Measurements from ENCODE around the gene SARS1.

SARS1 gene

DNA sequence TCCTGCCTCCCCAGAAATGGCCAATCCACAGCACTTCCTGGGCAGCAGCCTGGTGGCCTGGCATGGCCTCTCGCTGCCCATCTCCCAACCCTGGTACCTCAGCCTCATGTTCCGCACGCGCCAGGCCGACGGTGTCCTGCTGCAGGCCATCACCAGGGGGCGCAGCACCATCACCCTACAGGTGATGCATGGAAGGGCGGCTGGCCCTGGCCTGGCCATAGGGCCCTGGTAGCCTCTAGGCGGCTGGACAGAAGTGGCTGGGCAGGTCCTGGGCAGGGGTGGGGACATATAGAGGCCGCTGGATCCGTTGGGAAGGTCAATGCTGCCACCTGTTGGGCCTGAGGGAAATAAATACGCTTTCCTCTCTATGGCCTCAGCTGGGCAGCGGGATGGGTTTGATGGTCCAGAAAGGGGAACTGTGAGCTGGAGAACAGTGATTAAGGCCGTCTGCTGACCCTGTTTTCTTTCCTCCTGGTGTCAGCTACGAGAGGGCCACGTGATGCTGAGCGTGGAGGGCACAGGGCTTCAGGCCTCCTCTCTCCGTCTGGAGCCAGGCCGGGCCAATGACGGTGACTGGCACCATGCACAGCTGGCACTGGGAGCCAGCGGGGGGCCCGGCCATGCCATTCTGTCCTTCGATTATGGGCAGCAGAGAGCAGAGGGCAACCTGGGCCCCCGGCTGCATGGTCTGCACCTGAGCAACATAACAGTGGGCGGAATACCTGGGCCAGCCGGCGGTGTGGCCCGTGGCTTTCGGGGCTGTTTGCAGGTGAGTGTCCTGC is 50.1 kb downstream of the SARS1 start:
- DNase-seq = peak; percentile 78

DNA sequence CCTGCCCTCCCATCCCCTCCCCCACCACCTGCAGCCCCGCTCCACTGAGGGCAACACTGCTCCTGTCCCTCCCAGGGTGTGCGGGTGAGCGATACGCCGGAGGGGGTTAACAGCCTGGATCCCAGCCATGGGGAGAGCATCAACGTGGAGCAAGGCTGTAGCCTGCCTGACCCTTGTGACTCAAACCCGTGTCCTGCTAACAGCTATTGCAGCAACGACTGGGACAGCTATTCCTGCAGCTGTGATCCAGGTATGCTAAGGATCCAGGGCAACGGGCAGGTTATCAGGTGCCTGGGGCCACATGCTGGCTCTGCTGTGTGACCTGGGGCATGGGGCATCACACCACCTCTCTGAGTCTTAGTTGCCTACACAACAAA is 50.6 kb downstream of the SARS1 start:
- no peak for DNase-seq

DNA sequence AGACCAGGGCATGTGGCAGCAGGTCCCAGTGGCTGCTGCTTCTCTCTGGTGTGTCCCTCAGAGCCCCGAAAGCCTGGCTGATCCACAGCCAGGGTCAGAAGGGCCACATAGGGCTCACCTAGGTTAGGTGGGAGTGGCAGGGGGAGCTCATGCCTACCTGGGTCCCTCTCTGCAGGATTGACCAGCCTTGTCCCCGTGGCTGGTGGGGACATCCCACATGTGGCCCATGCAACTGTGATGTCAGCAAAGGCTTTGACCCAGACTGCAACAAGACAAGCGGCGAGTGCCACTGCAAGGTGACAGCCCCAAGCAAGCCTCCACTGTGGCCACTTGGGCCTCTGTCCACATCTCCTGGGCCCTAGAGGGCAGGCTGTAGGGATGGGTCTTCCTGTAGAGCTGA is 51.3 kb downstream of the SARS1 start:
- DNase-seq = no peak

DNA sequence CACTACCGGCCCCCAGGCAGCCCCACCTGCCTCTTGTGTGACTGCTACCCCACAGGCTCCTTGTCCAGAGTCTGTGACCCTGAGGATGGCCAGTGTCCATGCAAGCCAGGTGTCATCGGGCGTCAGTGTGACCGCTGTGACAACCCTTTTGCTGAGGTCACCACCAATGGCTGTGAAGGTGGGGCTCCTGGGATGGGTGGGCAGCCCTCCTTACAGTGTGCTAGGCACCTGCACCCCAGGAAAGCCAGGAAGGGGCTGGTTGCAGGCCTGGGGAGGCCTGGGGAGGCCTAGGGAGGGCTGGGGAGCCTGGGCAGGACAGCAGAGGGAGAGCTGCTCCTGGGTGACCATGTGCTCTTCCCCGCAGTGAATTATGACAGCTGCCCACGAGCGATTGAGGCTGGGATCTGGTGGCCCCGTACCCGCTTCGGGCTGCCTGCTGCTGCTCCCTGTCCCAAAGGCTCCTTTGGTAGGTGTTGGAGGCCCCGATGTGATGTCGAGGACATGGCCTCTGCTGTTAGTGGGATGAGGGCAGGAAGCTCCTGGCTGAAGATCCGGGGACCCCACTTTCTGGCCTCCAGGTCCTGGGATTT is 52.1 kb downstream of the SARS1 start:
- no peak for DNase-seq

DNA sequence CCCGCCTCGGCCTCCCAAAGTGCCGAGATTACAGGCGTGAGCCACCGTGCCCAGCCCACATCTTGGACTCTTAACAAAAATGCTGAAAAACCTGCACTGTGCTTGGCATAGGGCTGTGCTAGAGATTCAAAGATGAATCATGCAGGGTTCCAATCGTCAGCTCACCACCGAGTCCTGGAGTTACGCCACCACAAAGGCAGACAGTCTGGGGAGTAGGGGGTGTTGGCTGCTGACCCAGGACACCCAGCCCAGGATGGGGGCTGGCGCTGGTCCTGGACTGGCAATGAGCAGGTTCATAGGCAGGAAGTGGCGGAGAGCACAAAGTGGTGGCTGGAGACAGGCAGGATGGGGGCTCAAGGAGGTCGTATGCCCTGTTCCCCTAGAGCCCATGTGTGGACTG is 53.2 kb downstream of the SARS1 start:
- DNase-seq = no peak

DNA sequence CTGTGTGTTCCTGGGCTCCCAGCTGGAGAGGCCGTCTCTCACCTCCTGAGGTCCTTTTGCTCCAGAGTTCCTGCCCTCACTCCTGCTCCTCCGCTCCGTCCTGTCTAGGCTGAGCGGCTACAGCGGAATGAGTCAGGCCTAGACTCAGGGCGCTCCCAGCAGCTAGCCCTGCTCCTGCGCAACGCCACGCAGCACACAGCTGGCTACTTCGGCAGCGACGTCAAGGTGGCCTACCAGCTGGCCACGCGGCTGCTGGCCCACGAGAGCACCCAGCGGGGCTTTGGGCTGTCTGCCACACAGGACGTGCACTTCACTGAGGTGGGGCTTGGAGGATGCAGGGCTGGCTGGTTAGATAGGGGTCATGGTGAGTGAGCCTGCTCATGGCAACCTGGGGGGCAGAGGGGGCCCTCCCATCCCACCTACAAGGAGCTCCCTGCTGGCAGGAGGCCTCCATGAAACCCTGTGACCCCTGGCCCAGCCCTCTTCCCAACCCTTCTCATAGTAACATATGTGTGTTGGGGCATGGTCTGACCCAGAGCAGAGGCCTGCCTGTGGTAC is 54.1 kb downstream of the SARS1 start:
- no peak for DNase-seq

DNA sequence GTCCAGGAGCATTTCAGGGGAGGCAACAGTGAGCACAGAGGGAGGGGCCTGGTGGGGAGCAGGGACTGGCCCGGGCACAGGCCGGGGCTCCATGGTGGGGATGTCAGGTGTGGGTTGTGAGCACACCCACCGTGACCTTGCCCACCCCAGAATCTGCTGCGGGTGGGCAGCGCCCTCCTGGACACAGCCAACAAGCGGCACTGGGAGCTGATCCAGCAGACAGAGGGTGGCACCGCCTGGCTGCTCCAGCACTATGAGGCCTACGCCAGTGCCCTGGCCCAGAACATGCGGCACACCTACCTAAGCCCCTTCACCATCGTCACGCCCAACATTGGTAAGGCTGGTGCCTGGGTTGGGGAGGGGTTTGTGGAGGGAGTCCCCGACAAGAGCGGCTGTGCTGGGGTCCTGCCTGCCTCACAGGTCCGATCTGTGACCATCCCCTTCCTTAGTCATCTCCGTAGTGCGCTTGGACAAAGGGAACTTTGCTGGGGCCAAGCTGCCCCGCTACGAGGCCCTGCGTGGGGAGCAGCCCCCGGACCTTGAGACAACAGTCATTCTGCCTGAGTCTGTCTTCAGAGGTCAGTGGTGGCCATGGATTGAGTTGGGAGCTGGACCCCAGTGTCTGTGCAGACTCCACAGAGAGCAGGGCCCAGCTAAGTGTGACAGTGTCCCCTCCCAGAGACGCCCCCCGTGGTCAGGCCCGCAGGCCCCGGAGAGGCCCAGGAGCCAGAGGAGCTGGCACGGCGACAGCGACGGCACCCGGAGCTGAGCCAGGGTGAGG is 54.9 kb downstream of the SARS1 start:
- no peak for DNase-seq

DNA sequence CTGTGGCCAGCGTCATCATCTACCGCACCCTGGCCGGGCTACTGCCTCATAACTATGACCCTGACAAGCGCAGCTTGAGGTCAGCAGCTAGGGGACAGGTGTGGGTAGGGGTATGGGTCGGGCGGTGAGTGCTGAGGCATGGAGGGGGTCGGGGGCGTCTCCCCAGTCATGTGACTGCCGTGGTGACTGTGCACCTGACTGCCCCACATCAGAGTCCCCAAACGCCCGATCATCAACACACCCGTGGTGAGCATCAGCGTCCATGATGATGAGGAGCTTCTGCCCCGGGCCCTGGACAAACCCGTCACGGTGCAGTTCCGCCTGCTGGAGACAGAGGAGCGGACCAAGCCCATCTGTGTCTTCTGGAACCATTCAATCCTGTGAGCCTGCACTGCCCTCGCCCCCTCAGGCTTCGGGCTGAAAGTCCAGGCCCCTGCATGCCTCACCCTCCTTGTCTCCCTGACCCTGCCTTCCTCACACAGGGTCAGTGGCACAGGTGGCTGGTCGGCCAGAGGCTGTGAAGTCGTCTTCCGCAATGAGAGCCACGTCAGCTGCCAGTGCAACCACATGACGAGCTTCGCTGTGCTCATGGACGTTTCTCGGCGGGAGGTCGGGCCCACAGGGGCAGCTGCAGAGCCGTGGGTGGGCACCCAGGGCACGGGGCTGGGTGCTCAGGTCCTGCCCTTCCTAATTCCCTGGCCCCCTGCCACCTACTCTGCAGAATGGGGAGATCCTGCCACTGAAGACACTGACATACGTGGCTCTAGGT is 55.7 kb downstream of the SARS1 start:
- no peak for DNase-seq

DNA sequence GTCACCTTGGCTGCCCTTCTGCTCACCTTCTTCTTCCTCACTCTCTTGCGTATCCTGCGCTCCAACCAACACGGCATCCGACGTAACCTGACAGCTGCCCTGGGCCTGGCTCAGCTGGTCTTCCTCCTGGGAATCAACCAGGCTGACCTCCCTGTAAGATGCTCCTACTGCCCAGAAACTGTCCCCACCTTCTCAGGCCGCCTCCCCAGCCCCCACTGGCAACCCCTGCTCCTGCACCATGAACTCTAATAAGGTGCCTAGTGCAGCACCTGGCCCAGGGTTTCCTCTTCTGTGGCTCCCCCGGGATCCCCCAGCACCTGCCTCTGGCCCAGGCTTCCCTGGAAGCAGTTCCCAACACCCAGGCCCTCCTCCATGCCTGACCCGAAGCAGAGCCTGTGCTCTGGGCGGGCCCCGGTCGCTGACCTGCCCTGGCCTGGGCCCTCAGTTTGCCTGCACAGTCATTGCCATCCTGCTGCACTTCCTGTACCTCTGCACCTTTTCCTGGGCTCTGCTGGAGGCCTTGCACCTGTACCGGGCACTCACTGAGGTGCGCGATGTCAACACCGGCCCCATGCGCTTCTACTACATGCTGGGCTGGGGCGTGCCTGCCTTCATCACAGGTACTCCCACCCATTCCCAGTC is 56.4 kb downstream of the SARS1 start:
- no peak for DNase-seq

DNA sequence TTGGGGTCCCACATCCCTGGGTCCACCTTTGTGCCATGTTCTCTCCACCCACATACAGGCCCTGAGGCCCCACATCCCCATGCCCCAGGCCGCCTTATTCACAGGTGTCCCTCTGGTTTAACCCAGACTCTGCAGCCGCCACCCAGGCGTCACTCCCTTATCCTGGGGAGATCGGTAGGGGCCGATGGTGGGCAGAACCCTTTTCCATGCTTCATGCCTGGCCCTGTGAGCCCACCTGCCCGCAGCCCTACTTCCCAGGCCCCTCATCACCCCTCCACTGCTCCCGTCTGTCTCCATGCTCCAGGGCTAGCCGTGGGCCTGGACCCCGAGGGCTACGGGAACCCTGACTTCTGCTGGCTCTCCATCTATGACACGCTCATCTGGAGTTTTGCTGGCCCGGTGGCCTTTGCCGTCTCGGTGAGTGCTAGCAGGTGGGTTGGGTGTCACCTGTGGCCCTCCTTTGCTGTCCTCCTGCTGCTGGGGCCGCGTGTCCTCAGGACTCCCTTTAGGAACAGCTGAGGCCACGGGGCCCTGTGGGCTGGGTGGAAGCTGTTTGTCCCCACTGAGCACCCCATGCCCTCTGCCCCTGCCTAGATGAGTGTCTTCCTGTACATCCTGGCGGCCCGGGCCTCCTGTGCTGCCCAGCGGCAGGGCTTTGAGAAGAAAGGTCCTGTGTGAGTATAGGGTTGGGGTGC is 57.1 kb downstream of the SARS1 start:
- no peak for DNase-seq

DNA sequence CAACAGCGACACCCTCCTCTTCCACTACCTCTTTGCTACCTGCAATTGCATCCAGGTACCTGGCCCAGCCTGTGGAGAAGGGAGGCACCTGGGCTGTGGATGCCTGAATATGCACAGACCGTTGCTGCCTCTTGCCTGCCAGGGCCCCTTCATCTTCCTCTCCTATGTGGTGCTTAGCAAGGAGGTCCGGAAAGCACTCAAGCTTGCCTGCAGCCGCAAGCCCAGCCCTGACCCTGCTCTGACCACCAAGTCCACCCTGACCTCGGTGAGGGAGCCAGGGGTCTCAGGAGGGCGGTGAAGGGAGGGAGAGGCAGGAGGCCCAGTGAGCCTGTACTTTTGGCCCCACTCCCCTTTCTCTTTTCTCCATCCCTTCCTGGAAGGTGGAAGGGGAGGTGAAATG is 57.7 kb downstream of the SARS1 start:
- DNase-seq = no peak

DNA sequence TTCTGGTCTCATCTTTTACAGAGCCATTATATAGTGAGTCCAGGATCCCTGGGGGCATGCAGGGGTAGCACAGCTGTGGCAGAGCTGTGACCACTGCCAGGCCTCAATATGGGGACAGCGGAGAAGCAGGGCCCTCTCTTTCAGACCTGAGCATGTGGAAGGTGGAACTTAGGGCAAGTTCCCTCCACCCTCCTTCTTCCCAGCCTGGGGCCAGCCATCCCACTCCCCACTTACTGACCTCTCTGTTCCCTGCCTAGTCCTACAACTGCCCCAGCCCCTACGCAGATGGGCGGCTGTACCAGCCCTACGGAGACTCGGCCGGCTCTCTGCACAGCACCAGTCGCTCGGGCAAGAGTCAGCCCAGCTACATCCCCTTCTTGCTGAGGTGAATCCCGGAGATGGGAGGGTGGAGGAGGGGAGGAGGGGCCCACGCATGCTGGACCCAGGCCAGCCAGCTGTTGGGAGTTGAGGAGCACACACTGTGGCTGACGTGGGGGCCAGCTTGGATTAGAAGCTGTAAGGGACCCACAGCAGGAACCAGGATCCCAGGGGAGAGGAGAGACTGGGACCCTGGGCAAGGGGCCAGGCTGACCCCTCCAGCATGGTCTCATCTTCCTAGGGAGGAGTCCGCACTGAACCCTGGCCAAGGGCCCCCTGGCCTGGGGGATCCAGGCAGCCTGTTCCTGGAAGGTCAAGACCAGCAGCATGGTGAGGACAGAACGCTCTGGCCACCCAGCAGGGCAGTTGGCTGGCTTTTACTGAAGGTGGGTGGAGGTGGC is 58.5 kb downstream of the SARS1 start:
- no peak for DNase-seq

DNA sequence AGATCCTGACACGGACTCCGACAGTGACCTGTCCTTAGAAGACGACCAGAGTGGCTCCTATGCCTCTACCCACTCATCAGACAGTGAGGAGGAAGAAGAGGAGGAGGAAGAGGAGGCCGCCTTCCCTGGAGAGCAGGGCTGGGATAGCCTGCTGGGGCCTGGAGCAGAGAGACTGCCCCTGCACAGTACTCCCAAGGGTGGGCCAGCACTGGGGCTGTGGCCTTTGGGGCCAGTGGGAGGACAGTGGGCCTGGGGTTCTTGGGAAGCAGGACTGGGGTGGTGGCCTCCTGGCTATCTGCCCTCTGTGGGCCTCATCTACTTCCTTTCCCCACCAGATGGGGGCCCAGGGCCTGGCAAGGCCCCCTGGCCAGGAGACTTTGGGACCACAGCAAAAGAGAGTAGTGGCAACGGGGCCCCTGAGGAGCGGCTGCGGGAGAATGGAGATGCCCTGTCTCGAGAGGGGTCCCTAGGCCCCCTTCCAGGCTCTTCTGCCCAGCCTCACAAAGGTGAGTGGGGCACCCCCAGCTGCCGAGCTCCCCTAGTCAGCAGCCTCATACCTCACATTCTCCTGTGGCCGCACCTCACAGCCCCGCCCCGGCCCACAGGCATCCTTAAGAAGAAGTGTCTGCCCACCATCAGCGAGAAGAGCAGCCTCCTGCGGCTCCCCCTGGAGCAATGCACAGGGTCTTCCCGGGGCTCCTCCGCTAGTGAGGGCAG is 59.3 kb downstream of the SARS1 start:
- DNase-seq = no peak

DNA sequence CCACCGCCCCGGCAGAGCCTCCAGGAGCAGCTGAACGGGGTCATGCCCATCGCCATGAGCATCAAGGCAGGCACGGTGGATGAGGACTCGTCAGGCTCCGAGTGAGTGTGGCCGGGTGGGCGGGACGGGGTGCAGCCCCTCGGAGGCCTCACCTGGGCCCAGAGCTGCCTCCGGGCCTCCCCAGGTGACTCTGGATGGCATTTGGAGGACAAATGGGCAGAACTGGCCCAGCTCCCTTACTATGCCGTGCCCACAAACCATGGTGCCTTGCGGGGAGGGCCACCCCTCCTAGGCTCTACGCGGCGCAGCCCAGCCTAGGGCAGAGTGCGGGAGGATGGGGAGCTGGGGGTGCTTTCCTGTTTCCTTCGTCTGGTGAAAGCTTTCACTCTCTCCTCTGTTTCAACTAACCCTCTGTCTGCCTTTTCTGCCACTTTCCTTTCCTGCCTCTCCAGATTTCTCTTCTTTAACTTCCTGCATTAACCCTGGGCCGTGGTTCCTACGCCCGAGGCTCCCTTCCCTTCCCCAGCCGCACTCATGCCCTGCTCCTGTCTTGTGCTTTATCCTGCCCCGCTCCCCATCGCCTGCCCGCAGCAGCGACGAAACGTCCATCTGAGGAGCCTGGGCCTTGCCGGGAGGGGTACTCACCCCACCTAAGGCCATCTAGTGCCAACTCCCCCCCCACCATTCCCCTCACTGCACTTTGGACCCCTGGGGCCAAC is 60.0 kb downstream of the SARS1 start:
- DNase-seq = no peak

DNA sequence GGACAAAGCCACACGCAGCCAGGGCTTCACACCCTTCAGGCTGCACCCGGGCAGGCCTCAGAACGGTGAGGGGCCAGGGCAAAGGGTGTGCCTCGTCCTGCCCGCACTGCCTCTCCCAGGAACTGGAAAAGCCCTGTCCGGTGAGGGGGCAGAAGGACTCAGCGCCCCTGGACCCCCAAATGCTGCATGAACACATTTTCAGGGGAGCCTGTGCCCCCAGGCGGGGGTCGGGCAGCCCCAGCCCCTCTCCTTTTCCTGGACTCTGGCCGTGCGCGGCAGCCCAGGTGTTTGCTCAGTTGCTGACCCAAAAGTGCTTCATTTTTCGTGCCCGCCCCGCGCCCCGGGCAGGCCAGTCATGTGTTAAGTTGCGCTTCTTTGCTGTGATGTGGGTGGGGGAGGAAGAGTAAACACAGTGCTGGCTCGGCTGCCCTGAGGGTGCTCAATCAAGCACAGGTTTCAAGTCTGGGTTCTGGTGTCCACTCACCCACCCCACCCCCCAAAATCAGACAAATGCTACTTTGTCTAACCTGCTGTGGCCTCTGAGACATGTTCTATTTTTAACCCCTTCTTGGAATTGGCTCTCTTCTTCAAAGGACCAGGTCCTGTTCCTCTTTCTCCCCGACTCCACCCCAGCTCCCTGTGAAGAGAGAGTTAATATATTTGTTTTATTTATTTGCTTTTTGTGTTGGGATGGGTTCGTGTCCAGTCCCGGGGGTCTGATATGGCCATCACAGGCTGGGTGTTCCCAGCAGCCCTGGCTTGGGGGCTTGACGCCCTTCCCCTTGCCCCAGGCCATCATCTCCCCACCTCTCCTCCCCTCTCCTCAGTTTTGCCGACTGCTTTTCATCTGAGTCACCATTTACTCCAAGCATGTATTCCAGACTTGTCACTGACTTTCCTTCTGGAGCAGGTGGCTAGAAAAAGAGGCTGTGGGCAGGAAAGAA is 61.1 kb downstream of the SARS1 start:
- no peak for DNase-seq

DNA sequence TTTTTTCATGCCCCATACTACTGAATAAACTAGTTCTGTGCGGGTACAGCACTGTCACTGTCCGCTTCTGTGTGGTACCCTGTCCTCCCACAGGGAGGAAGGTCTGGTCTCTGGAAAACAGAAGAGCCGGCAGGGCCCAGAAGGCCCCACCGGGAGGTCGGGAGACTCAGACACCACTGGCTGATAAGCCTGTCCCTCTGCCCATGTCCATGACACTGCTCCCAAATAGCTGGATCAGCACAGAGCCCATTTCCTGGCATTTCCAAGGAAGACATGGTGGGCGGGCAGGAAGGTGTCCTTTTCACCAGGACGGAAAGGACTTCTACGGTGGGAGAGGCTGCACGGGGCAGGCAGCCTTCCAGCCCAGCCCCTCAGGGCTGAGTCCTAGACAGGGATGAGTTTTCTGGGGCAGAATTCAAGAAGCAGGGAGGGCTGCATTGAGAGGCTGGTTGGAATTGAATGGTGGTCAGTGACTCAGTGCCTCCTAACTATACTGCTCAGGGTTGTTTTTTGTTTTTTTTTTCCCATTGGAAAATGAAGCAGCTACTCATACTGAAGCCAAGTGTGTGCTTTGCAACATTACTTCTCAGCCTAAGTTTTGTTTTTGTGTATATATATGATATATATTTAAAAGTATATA is 62.1 kb downstream of the SARS1 start:
- no peak for DNase-seq

DNA sequence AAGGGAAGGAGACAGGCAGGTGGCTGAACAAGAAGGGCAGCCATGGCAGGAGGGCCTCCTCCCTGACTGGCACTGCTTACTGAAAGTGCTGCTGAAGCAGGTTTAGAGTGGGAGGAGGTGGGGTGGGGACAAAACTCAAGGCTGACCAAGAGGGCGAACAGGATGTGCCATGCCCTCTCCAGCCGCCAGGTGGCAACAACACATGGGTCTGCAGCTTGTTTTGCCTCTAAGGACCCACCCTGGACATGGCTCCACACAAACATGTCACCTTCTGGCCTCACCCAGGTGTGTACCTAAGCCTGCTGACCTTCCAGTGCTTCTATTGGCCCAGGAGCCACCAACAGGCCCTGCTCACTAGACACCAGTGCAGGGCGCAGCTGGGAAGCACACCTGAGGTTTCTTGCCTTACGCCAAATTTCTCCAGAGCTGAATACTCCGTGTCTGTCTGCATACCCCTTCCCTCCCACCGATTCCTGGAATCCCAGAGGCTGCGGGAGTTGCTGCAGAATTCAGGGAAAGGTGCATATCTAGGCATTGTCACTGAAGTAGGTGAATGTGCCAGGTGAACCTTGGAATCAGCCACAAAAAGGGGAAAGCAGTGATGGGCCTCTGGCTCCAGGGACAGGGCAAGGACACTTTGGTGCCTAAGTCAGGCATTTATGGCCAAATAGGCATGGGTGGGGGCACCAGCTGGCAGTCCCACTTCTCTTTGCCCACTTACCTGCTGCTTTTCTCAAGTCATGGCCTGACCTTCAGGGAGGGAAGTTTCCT is 63.9 kb downstream of the SARS1 start:
- DNase-seq = peak; percentile 69
